Measurements from ENCODE around the gene COL4A1. TPM values are rescaled to one million over a fixed set of nuclear protein-coding genes. Genes with fewer than 3 reads are reported as not detected.

COL4A1 gene
- total and polyA plus RNA-seq, 2 of the 13 experiments (the other 11 are each of a cell fraction or from before 2014, with no cell fraction given) = not detected

DNA sequence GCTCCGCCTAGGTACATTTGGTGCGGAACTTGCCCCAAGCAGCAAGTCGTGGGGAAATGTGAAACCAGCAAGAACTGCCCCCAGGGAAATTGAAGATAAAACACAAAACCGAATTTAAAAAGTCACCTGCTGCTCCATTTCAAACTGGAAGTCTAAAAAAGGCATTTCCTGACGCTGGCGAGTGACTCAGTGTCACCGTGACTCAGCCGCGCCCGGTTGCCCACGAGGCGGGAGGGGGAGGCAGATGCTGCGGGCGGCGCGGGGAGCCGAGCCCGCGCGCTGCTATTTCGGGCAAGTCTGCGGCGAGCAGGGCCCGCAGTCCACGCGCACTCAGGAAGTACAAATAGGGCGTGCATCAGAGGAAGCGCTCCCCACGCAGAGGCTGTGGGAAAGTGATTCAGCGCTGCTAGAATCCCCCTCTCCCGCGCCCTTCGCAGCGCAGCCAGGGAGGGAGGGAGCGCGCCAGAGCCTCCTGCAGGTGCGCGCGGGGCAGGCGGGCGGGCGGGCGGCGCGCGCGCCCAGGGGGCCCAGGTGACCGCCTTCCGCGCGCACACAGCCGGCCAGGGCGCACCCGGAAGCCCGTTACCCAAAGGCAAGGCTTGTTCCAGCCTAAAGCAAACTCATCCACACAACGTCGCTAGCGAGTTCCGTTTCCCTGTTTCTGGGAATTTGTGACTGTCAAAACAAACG, 168.8 kb downstream of the COL4A1 start:
- H3K4me1 ChIP-seq (ENCODE audit: insufficient read depth, low read length) = peaks cover 5% of the 10 kb centered on the region; the same call in 1 of the 2 replicates
- no peaks in the 10 kb centered on the region for H4K20me1 ChIP-seq (ENCODE audit: insufficient read depth, low read length)
- no peaks in the 10 kb centered on the region for H3K36me3 ChIP-seq (replicated peaks in 1 of 2; ENCODE audit: control insufficient read depth in 1 of 2, insufficient read depth in 2 of 2, low read length in 2 of 2)
- WGBS (ENCODE audit: low lambda C conversion rate) = 4% methylated on average over 9 of the region's 60 CpGs
- H3K9ac ChIP-seq (ENCODE audit: insufficient read depth, low read depth, low read length) = no peak overlapping the region
- peak overlapping the region; percentile 36 to 63 (median 37); a peak in 5 of 6 replicates for H3K4me3 ChIP-seq (replicated peaks in 1 of 3; ENCODE audit: insufficient read depth in 1 of 3, low read depth in 2 of 3, low read length in 3 of 3)
- no TSS peak for BruUV-seq (replicated peaks)
- H3K27ac ChIP-seq (ENCODE audit: extremely low read length, insufficient read depth, low read length) = no peak overlapping the region
- no peaks in the 10 kb centered on the region for H3K79me2 ChIP-seq (ENCODE audit: insufficient read depth, low read length)
- ChIA-PET POLR2A (no interaction called here), CTCF (ENCODE audit: low intra/inter-chr PET ratio, low total read pairs) (no interaction called here)
- H2AFZ ChIP-seq (ENCODE audit: low read length) = no peak overlapping the region
- no peaks in the 10 kb centered on the region for H3K9me3 ChIP-seq (ENCODE audit: low read length)
- in situ Hi-C loops (cut with HindIII; ENCODE audit: extremely low pct_ligation_motif_present, low pct_unique_long_range_greater_than_20kb) = no loop called here
- intact Hi-C loops (cut with micrococcal nuclease; ENCODE audit: unreplicated experiment) = no loop called here
- FAIRE-seq (no peak), ATAC-seq (peak; percentile 84), DNase-seq (ENCODE audit: low spot score) (peak; percentile 8)
- H3K4me2 ChIP-seq (ENCODE audit: low read depth, low read length) = peak overlapping the region; percentile 87
- H3K27me3 ChIP-seq (ENCODE audit: control insufficient read depth in 1 of 2, insufficient read depth in 2 of 2, low read length in 2 of 2) = peaks cover 0 to 32% of the 10 kb centered on the region in 2 experiments; a peak in 3 of 5 replicates
- TF ChIP-seq, protein P1, sequence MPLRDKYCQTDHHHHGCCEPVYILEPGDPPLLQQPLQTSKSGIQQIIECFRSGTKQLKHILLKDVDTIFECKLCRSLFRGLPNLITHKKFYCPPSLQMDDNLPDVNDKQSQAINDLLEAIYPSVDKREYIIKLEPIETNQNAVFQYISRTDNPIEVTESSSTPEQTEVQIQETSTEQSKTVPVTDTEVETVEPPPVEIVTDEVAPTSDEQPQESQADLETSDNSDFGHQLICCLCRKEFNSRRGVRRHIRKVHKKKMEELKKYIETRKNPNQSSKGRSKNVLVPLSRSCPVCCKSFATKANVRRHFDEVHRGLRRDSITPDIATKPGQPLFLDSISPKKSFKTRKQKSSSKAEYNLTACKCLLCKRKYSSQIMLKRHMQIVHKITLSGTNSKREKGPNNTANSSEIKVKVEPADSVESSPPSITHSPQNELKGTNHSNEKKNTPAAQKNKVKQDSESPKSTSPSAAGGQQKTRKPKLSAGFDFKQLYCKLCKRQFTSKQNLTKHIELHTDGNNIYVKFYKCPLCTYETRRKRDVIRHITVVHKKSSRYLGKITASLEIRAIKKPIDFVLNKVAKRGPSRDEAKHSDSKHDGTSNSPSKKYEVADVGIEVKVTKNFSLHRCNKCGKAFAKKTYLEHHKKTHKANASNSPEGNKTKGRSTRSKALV (CRISPR knock-in tag; IDR thresholded peaks at IDR 0.05) = peak; percentile 47; the same call in 1 of the 2 replicates
- TF ChIP-seq RFXAP (CRISPR knock-in tag; IDR thresholded peaks at IDR 0.05; ENCODE audit: borderline replicate concordance) = no peak
- TF ChIP-seq FOXK1 (CRISPR knock-in tag; IDR thresholded peaks at IDR 0.05; ENCODE audit: borderline replicate concordance, low read depth) = no peak
- TF ChIP-seq, protein P2, sequence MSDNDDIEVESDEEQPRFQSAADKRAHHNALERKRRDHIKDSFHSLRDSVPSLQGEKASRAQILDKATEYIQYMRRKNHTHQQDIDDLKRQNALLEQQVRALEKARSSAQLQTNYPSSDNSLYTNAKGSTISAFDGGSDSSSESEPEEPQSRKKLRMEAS (IDR thresholded peaks at IDR 0.05) = 0 out of 2 replicates have a peak, but pooled peaks have one; percentile 26
- TF ChIP-seq FOSL2 (CRISPR knock-in tag; IDR thresholded peaks at IDR 0.05) = peak; percentile 73
- TF ChIP-seq, protein P3, sequence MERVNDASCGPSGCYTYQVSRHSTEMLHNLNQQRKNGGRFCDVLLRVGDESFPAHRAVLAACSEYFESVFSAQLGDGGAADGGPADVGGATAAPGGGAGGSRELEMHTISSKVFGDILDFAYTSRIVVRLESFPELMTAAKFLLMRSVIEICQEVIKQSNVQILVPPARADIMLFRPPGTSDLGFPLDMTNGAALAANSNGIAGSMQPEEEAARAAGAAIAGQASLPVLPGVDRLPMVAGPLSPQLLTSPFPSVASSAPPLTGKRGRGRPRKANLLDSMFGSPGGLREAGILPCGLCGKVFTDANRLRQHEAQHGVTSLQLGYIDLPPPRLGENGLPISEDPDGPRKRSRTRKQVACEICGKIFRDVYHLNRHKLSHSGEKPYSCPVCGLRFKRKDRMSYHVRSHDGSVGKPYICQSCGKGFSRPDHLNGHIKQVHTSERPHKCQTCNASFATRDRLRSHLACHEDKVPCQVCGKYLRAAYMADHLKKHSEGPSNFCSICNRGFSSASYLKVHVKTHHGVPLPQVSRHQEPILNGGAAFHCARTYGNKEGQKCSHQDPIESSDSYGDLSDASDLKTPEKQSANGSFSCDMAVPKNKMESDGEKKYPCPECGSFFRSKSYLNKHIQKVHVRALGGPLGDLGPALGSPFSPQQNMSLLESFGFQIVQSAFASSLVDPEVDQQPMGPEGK (CRISPR knock-in tag; IDR thresholded peaks at IDR 0.05) = 0 out of 2 replicates have a peak, but pooled peaks have one; percentile 12
- TF ChIP-seq, protein P4, sequence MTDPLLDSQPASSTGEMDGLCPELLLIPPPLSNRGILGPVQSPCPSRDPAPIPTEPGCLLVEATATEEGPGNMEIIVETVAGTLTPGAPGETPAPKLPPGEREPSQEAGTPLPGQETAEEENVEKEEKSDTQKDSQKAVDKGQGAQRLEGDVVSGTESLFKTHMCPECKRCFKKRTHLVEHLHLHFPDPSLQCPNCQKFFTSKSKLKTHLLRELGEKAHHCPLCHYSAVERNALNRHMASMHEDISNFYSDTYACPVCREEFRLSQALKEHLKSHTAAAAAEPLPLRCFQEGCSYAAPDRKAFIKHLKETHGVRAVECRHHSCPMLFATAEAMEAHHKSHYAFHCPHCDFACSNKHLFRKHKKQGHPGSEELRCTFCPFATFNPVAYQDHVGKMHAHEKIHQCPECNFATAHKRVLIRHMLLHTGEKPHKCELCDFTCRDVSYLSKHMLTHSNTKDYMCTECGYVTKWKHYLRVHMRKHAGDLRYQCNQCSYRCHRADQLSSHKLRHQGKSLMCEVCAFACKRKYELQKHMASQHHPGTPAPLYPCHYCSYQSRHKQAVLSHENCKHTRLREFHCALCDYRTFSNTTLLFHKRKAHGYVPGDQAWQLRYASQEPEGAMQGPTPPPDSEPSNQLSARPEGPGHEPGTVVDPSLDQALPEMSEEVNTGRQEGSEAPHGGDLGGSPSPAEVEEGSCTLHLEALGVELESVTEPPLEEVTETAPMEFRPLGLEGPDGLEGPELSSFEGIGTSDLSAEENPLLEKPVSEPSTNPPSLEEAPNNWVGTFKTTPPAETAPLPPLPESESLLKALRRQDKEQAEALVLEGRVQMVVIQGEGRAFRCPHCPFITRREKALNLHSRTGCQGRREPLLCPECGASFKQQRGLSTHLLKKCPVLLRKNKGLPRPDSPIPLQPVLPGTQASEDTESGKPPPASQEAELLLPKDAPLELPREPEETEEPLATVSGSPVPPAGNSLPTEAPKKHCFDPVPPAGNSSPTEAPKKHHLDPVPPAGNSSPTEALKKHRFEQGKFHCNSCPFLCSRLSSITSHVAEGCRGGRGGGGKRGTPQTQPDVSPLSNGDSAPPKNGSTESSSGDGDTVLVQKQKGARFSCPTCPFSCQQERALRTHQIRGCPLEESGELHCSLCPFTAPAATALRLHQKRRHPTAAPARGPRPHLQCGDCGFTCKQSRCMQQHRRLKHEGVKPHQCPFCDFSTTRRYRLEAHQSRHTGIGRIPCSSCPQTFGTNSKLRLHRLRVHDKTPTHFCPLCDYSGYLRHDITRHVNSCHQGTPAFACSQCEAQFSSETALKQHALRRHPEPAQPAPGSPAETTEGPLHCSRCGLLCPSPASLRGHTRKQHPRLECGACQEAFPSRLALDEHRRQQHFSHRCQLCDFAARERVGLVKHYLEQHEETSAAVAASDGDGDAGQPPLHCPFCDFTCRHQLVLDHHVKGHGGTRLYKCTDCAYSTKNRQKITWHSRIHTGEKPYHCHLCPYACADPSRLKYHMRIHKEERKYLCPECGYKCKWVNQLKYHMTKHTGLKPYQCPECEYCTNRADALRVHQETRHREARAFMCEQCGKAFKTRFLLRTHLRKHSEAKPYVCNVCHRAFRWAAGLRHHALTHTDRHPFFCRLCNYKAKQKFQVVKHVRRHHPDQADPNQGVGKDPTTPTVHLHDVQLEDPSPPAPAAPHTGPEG (CRISPR knock-in tag; IDR thresholded peaks at IDR 0.05) = peak; percentile 90
- no peak for TF ChIP-seq IKZF1 (IDR thresholded peaks at IDR 0.05)
- TF ChIP-seq SMAD3 (CRISPR knock-in tag; IDR thresholded peaks at IDR 0.05) = no peak
- peak; percentile 51 for TF ChIP-seq GABPB1 (CRISPR knock-in tag; IDR thresholded peaks at IDR 0.05)
- peak; percentile 19 for TF ChIP-seq HNRNPLL (IDR thresholded peaks at IDR 0.05; ENCODE audit: low read depth, low read length, poor library complexity, severe bottlenecking)
